ENCODE measurements around the gene APBA2.

DNA sequence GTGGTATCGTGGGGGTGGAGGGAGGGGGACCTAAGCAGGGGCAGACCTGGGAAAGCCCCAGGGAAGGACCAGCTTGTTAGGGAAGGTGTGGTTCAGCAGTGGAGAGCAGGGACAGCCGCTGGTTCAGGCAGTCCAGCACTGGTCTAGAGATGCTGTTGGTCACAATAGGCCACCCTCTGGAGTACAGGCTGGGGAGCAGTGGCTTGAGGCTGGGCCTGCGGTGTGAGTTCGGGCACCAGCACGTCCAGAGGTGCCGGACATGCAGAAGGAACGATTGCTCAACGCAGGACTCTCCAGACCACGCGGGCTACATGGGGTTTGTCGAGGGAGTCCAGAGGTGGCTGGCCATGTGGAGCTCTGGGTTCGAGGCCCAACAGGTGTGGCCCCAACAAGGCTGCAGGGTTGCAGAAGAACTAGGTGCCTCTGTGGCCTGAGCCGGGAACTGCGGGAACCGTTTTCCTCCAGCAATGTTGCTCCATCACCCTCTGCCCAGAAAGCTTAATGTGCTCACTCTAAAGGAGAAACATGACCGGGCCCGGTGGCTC, 143.9 kb downstream of the APBA2 start:
- TF ChIP-seq GATA2 (IDR thresholded peaks at IDR 0.05; ENCODE audit: low read depth, low read length) (no peak), GATA3 (IDR thresholded peaks at IDR 0.05; ENCODE audit: low read depth, low read length) (no peak)

All from SH-SY5Y (cell line).